Activated CD8-positive, alpha-beta memory T cell treated with anti-CD3 and anti-CD28 coated beads, Interleukin-2, amount 50 U/mL, for 4 hours (primary cell): ENCODE measurements around the gene LZTR1.
"Not testable (repeated sequence)": the region's sequence is repeated elsewhere in the genome, so short reads cannot be mapped to it uniquely, and the experiment has no call there.

ENCODE experiments used
- DNase-seq: peaks from one replicate; pipeline ENCODE4 v3.0.0-alpha.2; 2020

LZTR1 gene

DNA sequence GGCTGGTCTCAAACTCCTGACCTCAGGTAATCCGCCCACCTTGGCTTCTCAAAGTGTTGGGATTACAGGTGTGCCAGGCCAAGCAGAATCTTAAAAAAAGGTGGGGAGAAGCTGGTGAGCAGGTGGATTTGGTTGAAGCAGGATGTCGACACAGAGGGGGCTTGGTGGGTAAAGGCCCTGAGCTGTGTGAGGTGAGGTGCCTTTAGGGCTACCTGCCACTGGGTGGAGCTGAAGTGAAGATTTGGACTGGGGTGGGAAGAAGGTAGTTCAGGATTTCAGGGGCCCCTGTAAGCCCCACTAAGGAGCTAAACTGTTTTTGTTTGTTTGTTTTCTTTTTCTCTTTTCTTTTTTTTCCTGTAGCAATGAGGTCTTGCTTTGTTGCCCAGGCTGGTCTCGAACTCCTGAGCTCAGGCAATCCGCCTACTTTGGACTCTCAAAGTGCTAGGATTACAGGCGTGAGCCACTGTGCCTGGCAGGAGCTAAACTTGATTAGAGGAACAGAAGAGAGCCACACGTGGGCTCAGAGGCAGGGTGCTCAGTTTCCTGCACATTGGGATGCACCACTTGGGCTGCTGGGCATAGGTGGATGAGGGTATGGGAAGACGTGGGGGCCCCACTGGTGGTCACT is 38.8 kb downstream of the LZTR1 start:
- DNase-seq = no peak

DNA sequence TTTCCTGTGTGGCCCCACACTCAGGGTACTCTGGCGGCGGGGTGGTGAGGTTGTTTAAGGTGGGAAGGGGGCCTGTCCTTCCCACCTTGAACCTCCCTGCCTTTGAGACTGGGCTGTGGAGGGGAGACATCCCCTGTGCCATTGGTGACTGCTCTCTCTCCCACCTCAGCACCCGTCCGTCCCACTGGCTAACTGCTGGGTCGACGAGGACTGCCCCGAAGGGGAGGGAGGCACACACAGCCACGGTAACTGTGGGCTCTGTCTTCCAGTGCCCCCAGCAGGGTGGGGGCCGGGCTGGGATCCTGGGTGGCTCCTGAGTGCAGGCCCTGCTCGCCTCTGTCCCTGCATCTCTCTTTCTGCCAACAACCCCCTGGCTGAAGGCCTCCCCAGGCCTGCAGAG is 40.4 kb downstream of the LZTR1 start:
- DNase-seq = no peak

DNA sequence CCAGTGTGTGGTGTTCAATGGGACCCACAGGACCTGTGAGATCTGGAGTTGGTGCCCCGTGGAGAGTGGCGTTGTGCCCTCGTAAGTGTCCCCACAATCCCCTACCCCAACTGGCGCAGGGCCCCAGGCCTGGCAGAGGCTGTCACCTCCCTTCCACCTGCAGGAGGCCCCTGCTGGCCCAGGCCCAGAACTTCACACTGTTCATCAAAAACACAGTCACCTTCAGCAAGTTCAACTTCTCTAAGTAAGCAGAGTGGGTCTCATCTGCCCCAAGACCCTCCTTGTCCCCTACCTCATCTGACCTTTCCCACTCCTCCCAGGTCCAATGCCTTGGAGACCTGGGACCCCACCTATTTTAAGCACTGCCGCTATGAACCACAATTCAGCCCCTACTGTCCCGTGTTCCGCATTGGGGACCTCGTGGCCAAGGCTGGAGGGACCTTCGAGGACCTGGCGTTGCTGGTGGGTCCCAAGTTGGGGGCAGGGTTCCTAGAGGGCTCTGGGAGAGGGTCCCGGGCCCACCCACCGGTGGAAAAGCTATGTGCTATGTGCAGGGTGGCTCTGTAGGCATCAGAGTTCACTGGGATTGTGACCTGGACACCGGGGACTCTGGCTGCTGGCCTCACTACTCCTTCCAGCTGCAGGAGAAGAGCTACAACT is 41.0 kb downstream of the LZTR1 start:
- no peak for DNase-seq

GRCh38 chr22:21025266-21025665 is 43.2 kb downstream of the LZTR1 start:
- peak; percentile 28 for DNase-seq

DNA sequence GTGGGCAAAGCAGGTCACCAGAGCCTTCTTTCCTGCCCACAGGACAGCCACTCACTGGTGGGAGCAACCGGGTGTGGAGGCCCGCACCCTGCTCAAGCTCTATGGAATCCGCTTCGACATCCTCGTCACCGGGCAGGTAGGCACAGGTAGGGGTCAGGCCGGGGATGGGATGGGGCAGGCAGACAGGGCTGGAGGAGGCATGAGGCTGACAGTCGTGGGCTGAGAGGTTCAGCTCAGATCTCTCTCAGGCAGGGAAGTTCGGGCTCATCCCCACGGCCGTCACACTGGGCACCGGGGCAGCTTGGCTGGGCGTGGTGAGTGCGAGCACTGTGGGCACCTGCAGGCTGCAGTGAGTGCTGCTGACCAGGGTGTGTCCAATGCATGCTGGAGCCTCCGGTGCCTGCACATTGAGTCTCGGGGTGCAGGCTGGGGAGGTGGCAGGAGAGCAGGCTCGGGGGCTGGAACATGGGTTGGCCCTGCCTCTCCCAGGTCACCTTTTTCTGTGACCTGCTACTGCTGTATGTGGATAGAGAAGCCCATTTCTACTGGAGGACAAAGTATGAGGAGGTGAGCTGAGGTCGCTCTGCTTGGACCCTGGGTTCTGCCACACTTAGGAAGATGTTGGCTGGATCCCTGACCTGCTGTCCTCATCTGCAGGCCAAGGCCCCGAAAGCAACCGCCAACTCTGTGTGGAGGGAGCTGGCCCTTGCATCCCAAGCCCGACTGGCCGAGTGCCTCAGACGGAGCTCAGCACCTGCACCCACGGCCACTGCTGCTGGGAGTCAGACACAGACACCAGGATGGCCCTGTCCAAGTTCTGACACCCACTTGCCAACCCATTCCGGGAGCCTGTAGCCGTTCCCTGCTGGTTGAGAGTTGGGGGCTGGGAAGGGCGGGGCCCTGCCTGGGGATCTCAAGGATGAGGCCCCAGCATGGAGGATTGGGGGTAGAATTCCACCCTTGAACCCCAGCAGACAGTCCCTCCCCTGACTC is 44.0 kb downstream of the LZTR1 start:
- DNase-seq = no peak

GRCh38 chr22:21026783-21027692 is 44.9 kb downstream of the LZTR1 start:
- no peak for DNase-seq

GRCh38 chr22:21028277-21029251 is 46.5 kb downstream of the LZTR1 start:
- no peak for DNase-seq

GRCh38 chr22:21029486-21030025 is 47.5 kb downstream of the LZTR1 start:
- DNase-seq = no peak

DNA sequence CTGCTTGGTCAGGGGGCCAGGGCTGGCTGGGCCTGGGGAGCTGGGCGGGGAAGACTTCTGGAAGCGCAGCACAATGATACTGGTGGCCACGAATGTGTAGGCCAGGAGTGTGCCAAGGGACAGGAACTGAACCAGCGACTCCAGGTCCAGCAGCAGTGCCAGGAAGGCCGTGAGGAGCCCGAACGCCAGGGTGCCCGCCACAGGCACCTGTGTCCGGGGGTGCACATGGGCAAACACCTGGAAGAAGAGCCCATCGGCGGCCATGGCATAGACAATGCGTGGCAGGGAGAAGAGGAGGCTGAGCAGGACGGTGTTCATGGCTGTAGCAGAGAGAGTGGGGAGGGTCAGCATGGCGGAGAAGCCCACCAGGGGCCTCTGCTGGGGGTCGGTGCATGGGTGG is 47.9 kb downstream of the LZTR1 start:
- no peak for DNase-seq

DNA sequence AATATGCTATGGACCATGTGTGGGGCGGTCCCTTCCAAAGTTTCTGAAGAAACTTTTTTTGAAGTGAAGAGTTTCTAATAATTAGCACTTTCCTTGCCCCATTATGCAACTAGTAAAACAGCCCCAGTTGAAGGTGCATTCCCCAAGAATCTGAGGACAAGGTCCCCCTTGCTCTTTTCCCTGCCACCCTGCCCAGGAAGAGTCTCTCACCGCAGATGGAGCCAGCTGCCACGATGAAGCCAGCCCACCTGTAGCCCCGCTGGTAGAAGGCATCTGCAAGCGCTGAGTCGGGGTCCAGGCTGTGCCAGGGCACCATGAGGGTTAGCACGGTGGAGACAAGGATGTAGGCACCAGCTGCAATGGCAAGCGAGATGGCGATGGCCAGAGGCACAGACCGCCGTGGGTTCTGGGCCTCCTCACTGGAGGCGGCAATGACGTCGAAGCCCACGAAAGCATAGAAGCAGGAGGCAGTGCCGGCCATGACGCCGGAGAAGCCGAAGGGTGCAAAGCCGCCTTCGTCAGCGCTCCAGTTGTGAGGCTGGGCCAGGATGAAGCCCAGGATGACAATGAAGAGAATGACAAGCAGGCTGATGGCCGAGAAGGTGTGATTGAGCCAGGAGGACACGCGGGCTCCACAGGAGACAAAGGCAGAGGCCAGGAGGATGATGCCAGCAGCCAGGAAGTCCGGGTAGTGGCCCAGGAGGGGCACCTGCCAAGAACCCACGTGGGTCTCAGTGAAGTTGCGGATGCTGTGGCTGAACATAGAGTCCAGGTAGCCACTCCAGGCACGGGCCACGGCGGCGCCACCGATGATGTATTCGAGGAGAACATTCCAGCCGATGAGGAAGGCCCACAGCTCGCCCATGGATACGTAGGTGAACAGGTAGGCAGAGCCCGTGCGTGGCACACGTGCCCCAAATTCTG is 48.8 kb downstream of the LZTR1 start:
- no peak for DNase-seq

DNA sequence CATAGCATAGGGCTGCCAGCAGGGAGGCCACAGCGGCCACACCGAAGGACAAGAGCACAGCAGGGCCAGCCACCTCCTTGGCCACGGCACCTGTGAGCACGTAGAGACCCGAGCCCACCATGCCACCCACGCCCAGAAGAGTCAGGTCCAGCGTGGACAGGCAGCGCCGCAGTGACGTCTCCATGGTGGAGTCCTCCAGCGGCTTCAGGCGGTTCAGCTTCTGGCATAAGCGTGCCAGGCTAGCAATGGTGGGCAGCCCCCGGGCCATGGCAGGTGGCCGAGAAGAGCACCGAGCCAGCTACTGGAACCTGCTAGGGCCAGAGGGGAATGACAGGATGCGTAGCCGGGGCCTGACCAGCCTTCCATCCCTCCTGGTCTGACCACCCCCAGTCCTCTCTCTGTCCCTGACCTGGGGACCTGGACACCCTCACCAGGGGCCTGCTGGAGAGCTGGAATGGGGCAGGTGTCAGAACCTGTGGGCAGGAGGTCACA is 49.5 kb downstream of the LZTR1 start:
- DNase-seq = no peak

DNA sequence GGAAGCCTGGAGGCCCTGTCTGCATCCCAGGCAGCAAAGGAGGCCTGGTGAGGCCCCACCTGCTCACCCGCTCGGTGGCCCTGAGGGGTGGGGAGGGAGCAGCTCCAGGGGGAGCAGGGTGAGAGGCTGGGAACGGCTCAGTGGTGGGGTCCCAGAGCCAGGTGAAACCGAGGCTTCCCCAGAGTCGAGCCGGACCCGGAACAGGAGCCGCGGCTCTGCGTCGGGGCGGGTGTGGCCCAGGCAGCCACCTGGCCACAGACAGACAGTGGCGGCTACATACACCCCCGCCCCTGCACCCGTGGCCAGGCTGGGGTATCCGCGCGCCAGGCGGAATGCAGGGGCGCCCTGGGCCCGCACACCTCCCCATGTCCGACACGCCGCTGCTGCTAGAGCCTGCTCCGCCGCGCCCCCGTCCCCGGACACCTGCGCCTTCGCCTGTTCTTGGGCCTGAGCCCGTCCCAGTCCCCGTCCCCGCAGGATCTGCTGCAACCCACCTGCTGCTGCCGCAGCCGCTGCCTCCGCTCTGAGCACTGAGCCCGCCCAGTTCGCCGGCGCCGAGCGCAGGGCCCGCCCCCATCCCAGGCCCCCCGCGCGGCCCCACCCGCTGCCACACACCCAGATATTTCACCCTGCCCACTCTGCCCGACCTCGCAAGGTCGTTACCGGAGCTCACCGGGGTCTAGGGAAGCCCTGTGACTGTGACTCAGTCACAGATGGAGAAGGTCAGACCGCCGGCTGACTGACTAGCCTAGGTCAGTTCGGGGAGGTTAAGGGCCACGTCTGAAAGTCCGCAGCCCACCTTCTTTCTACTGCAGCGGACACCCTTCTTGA is 50.2 kb downstream of the LZTR1 start, which contains the start of gene SLC7A4:
TSS of gene SLC7A4 (minus strand) at position 525 of the 831 bp plus-strand sequence. CDS start 749 bp downstream, outside the sequence.
- DNase-seq = peak; percentile 38

- DNase-seq = no peak
Observed at GRCh38 chr22:21032868-21033688, 51.0 kb downstream of the LZTR1 start.

GRCh38 chr22:21033895-21034294 is 51.8 kb downstream of the LZTR1 start:
- DNase-seq = no peak

DNA sequence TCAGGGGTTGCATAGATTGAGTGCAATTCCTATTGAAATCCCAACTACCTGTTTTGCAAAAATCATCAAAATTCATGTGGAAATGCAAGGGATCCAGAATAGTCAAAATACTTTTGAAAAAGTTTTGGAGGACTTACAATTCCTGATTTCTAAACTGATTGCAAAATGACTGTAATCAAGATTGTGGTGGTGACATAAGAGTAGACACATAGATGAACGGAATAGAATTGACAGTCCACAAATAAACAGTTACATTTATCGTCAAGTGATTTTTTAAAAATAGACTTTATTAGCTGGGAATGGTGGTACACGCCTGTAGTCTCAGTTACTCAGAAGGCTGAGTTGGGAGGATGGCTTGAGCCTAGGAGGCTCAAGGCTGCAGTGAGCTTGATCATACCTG is 52.9 kb downstream of the LZTR1 start:
- no peak for DNase-seq

DNA sequence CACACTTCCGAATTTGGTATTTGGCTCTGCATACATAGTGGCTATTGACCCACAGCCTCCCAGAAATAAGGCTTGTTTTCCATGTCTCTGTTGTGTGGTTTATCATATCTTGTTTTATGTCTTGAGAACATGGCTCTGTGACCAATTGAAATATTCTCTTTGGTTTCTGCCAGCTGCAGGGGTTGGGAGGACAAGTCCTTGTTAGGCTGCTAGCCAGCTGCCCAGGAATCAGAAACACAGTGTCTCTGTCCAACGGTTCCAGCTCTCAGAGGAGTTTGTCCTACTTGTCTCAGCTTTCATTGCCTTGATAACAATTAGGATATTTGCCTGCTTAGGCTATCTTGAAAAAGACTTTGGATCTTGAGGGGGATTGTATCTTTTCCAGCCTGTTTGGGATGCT is 56.3 kb downstream of the LZTR1 start:
- no peak for DNase-seq

DNA sequence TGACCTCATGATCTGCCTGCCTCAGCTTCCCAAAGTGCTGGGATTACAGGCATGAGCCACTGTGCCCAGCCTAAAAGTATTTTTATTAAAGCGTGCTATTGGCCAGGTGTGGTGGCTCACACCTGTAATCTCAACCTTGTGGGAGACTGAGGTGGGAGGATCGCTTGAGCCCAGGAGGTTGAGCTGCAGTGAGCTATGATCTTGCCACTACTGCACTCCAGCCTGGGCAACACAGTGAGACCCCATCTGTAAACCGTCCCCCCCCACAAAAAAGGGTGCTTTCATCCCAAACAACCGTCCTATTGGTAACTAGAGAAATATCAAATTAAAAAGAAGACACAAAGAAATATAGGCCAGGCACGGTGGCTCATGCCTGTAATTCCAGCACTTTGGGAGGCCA is 57.1 kb downstream of the LZTR1 start:
- DNase-seq = not testable (repeated sequence)

GRCh38 chr22:21041937-21042336 is 59.8 kb downstream of the LZTR1 start:
- DNase-seq = no peak
